IMR-90 (cell line): Measurements from ENCODE around the gene ALDOA. TPM values are rescaled to one million over a fixed set of nuclear protein-coding genes. Genes with fewer than 3 reads are reported as not detected.
A peak's percentile ranks its signal among the peaks of the same experiment; 100 is the strongest.

Experiments
- ATAC-seq: fragments of 200-7000 bp; cut with Tn5 transposase; 2 replicates; pipeline ENCODE4 v1.9.1; 2020; ENCODE audit warnings: low read depth, mild to moderate bottlenecking, moderate library complexity
- BruUV-seq: library from RNA; stranded (reverse); fragments of 400-500 nt; replicated peaks from 2 replicates; lab custom pipeline; 2021; lab: Mats Ljungman, UMichigan
- CTCF ChIA-PET: fragments of 300-600 bp; formaldehyde crosslinking; extraction: SDS; loops from one replicate; lab custom pipeline; 2021; ENCODE audit warnings: antibody characterized with exemption; lab: Yijun Ruan, JAX
- POLR2A ChIA-PET: fragments of 300-600 bp; sonication (Branson Sonifier 250); formaldehyde crosslinking; loops from one replicate; lab custom pipeline; 2022; ENCODE audit warnings: antibody characterized with exemption; ENCODE audit not compliant: unreplicated experiment; lab: Charles Lee
- DNase-seq: peaks from one replicate; pipeline ENCODE4 v3.0.0; 2013
- H2AFZ ChIP-seq: replicated peaks from 2 replicates; pipeline ENCODE3; 2013; ENCODE audit warnings: low read length, mild to moderate bottlenecking; ENCODE audit not compliant: poor library complexity
- H2AK5ac ChIP-seq: 2 replicates; pipeline ENCODE4 v1.6.1; 2013; ENCODE audit warnings: low read depth, low read length, inconsistent platforms
- H2AK9ac ChIP-seq: replicated peaks from 2 replicates; pipeline ENCODE3; 2013; ENCODE audit warnings: mild to moderate bottlenecking, low read depth, low read length, moderate library complexity; ENCODE audit not compliant: poor library complexity
- H2BK120ac ChIP-seq: 2 replicates; pipeline ENCODE4 v1.6.1; 2013; ENCODE audit warnings: low read depth, low read length, inconsistent platforms
- H2BK15ac ChIP-seq: 3 replicates; pipeline ENCODE4 v1.6.1; 2013; ENCODE audit warnings: low read depth, low read length, inconsistent platforms
- H2BK20ac ChIP-seq: 2 replicates; pipeline ENCODE4 v1.6.1; 2013; ENCODE audit warnings: low read depth, mild to moderate bottlenecking, inconsistent platforms, low read length, moderate library complexity
- H2BK5ac ChIP-seq: 2 replicates; pipeline ENCODE4 v1.6.1; 2013; ENCODE audit warnings: mild to moderate bottlenecking, low read depth, low read length, inconsistent platforms; ENCODE audit not compliant: poor library complexity, severe bottlenecking
- H3K14ac ChIP-seq: replicated peaks from 2 replicates; pipeline ENCODE4 v1.6.1; 2013; ENCODE audit warnings: low read depth, low read length, inconsistent platforms
- H3K18ac ChIP-seq: 2 replicates; pipeline ENCODE4 v1.6.1; 2013; ENCODE audit warnings: low read depth, low read length, control low read depth
- H3K23ac ChIP-seq: 2 replicates; pipeline ENCODE4 v1.6.1; 2013; ENCODE audit warnings: low read depth, low read length, inconsistent platforms
- H3K27ac ChIP-seq: 2 replicates; pipeline ENCODE4 v1.5.1; 2013; ENCODE audit warnings: mild to moderate bottlenecking, control low read depth, low read length; ENCODE audit not compliant: insufficient read depth
- H3K27me3 ChIP-seq: 2 replicates; pipeline ENCODE4 v1.6.1; 2013; ENCODE audit warnings: low read length; ENCODE audit not compliant: control insufficient read depth, insufficient read depth
- H3K36me3 ChIP-seq: 2 replicates; pipeline ENCODE4 v1.6.1; 2013; ENCODE audit warnings: low read length, mixed read lengths; ENCODE audit not compliant: control insufficient read depth, insufficient read depth
- H3K4ac ChIP-seq: 2 replicates; pipeline ENCODE4 v1.6.1; 2013; ENCODE audit warnings: low read depth, low read length, inconsistent platforms
- H3K4me1 ChIP-seq: 2 replicates; pipeline ENCODE4 v1.6.1; 2013; ENCODE audit warnings: low read length, mixed read lengths; ENCODE audit not compliant: control insufficient read depth, insufficient read depth
- H3K4me2 ChIP-seq: 2 replicates; pipeline ENCODE4 v1.6.1; 2013; ENCODE audit warnings: low read depth, mild to moderate bottlenecking, control low read depth, low read length, moderate library complexity
- H3K4me3 ChIP-seq: 2 replicates; pipeline ENCODE4 v1.5.1; 2013; ENCODE audit warnings: low read depth, mild to moderate bottlenecking, control low read depth, low read length, moderate library complexity; ENCODE audit not compliant: insufficient read depth
- H3K56ac ChIP-seq: 2 replicates; pipeline ENCODE4 v1.6.1; 2013; ENCODE audit warnings: low read length, inconsistent platforms; ENCODE audit not compliant: insufficient read depth; ENCODE audit errors: extremely low read depth
- H3K79me1 ChIP-seq, 2 experiments: 2 replicates each; pipeline ENCODE4 v1.6.1; 2013; ENCODE audit warnings: low read length in 2 of 2, inconsistent platforms in 1 of 2, low read depth in 1 of 2
- H3K9ac ChIP-seq: 2 replicates; pipeline ENCODE4 v1.6.1; 2013; ENCODE audit warnings: low read depth, low read length, control low read depth
- H3K9me1 ChIP-seq: 2 replicates; pipeline ENCODE4 v1.6.1; 2013; ENCODE audit warnings: low read length, inconsistent platforms; ENCODE audit not compliant: insufficient read depth
- H3K9me3 ChIP-seq: 2 replicates; pipeline ENCODE4 v1.6.1; 2013; ENCODE audit warnings: low read length; ENCODE audit not compliant: control insufficient read depth, insufficient read depth
- H4K20me1 ChIP-seq: 2 replicates; pipeline ENCODE4 v1.6.1; 2013; ENCODE audit warnings: low read length, inconsistent platforms; ENCODE audit not compliant: insufficient read depth
- H4K5ac ChIP-seq: 2 replicates; pipeline ENCODE4 v1.6.1; 2013; ENCODE audit warnings: mild to moderate bottlenecking, low read depth, low read length, control low read depth
- H4K8ac ChIP-seq, 2 experiments: 2 replicates each; pipeline ENCODE4 v1.6.1; 2013; ENCODE audit warnings: low read depth in 2 of 2, low read length in 2 of 2, control low read depth in 1 of 2, inconsistent platforms in 1 of 2
- H4K91ac ChIP-seq: 2 replicates; pipeline ENCODE4 v1.6.1; 2013; ENCODE audit warnings: low read depth, low read length, inconsistent platforms; ENCODE audit not compliant: insufficient read depth
- BHLHE40 ChIP-seq: fragments of 150-350 bp; IDR thresholded peaks from 2 replicates; pipeline ENCODE4 v1.6.1; 2016; ENCODE audit warnings: mild to moderate bottlenecking, low read depth, low read length
- MAFK ChIP-seq: IDR thresholded peaks from 2 replicates; pipeline ENCODE4 v1.6.1; 2012; ENCODE audit warnings: low read depth, low read length, improper control_type of control experiment
- MAZ ChIP-seq: IDR thresholded peaks from 2 replicates; pipeline ENCODE4 v1.6.1; 2012; ENCODE audit warnings: low read depth, mild to moderate bottlenecking, low read length, improper control_type of control experiment, moderate library complexity, borderline replicate concordance
- MXI1 ChIP-seq: IDR thresholded peaks from 2 replicates; pipeline ENCODE4 v1.6.1; 2012; ENCODE audit warnings: low read depth, mild to moderate bottlenecking, low read length, moderate library complexity, borderline replicate concordance
- NFE2L2 ChIP-seq: fragments of 150-350 bp; IDR thresholded peaks from 2 replicates; pipeline ENCODE4 v1.6.1; 2016; ENCODE audit warnings: low read depth, mild to moderate bottlenecking, low read length
- POLR2A ChIP-seq: IDR thresholded peaks from 2 replicates; pipeline ENCODE4 v1.6.1; 2012; ENCODE audit warnings: mild to moderate bottlenecking, low read depth, low read length
- RAD21 ChIP-seq: IDR thresholded peaks from 2 replicates; pipeline ENCODE4 v1.6.1; 2012; ENCODE audit warnings: low read length, improper control_type of control experiment
- RFX5 ChIP-seq: IDR thresholded peaks from 2 replicates; pipeline ENCODE4 v1.8.0; 2012; ENCODE audit warnings: low read depth, mild to moderate bottlenecking, low read length, moderate library complexity
- SMC3 ChIP-seq: fragments of 150-350 bp; IDR thresholded peaks from 2 replicates; pipeline ENCODE4 v1.6.1; 2016; ENCODE audit warnings: low read depth, mild to moderate bottlenecking, antibody characterized with exemption, low read length, moderate library complexity
- WGBS, 2 experiments: methylation state at CpG; one replicate each; pipeline versions ENCODE4 v1.1.5 to v1.1.7; 2013; ENCODE audit warnings: missing lambda C conversion rate in 2 of 2; ENCODE audit not compliant: insufficient read length in 1 of 2; ENCODE audit errors: extremely low coverage in 2 of 2; 5-methylcytosine and 5-hydroxymethylcytosine counted together
- dilution Hi-C: fragments of 300-500 bp; cut with HindIII; formaldehyde crosslinking; loops from one replicate; pipeline ENCODE4 v1.14.3; 2018; ENCODE audit warnings: low sequenced_read_pairs; ENCODE audit not compliant: unreplicated experiment
- in situ Hi-C: fragments of 300-500 bp; cut with MboI; formaldehyde crosslinking; loops from 3 replicates; pipeline ENCODE4 v1.14.3; 2019; ENCODE audit warnings: low sequenced_read_pairs, inconsistent platforms, mixed read lengths
- intact Hi-C: fragments of 100-400 bp; cut with micrococcal nuclease; formaldehyde crosslinking; loops from 2 replicates; pipeline ENCODE4 v1.10.0; 2022
- polyA plus RNA-seq, 3 experiments: library from polyadenylated mRNA; depleted of rRNA; stranded (reverse); fragments of >200 nt; gene quantifications; 2 replicates each; pipeline ENCODE4 v1.2.3, GENCODE V29; 2012; ENCODE audit warnings: low replicate concordance in 1 of 3
- total RNA-seq: library from RNA; depleted of rRNA; stranded (reverse); fragments of >200 nt; gene quantifications from 2 replicates; pipeline ENCODE4 v1.2.3, GENCODE V29; 2012
- TF ChIP-seq, protein P1 (sequence below): conservative IDR thresholded peaks from 2 replicates; pipeline ENCODE4 v1.5.1; 2012; ENCODE audit warnings: mild to moderate bottlenecking, low read depth, low read length, improper control_type of control experiment
- TF ChIP-seq, protein P2 (sequence below): fragments of 150-350 bp; IDR thresholded peaks from 2 replicates; pipeline ENCODE4 v1.6.1; 2017; ENCODE audit warnings: mild to moderate bottlenecking, antibody characterized with exemption, low read length, low read depth
- TF ChIP-seq, protein P3 (sequence below): fragments of 150-350 bp; IDR thresholded peaks from 2 replicates; pipeline ENCODE4 v1.6.1; 2016; ENCODE audit warnings: low read depth, mild to moderate bottlenecking, low read length, moderate library complexity, borderline replicate concordance

ALDOA gene
- total and polyA plus RNA-seq, 2 of the 4 experiments (the other 2 are of a cell fraction): 1,697 to 1,990 TPM

DNA sequence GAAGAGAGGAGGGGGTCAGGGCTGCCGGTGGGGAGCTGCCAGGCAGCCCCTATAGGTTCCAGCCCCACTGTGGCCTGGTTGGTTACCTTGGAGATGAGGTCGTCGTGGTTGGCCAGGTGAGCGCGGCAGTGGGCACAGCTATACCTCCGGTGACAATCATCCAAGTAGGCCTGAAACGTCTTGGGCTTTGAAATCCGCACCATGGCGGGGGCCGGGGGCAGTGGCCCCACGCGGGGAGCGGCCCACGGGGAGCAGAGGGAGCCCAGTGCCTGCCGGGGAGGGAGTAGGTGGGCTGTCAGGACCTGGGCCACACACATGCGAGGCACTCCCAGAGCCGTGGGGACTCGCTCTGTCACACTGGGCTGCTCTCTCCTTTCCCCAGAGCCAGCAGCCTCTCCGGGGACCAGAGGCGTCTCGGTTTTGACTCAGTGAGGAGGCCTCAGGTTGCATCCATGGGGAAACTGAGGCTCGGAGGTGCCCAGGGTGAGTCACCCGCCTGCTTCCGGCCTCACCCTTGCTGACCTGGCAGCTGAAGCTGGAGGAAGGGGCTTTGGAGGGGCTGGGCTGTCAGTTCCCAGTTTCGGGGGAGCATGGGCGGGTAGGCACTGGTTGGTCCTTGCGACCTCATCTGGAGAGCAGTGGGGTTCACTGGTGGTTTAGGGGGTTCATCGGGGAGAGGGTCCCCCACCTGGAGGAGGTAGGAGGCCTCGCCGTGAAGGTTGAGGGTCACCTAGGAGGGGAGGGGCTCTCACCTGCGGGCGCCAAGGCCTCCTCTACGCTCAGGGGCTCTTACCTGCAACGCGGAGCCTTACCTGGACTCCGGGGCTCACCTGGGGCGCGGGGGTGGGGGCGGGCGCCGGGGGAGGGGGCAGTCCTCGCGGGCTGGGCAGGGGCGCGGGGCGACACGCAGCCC, 29.9 kb downstream of the ALDOA start:
- Histone ChIP-seq H2AK9ac (peak overlapping the region; percentile 80), H3K4ac (peak overlapping the region; percentile 65), H3K9me3 (peaks cover 11% of the 10 kb centered on the region), H3K79me1 (peaks cover 0 to 18% of the 10 kb centered on the region in 2 experiments; a peak in 2 of 4 replicates), H2BK15ac (peak overlapping the region; percentile 76; the same call in 1 of the 3 replicates), H3K9ac (peak overlapping the region; percentile 85), H4K5ac (peak overlapping the region; percentile 69), H3K27me3 (no peaks in the 10 kb centered on the region), H2BK20ac (no peak overlapping the region), H2BK5ac (peak overlapping the region; percentile 34), H4K20me1 (no peaks in the 10 kb centered on the region), H3K18ac (peak overlapping the region; percentile 6; the same call in 1 of the 2 replicates), H3K27ac (peak overlapping the region; percentile 53), H3K9me1 (no peaks in the 10 kb centered on the region), H2AFZ (peak overlapping the region; percentile 77), H3K4me3 (peak overlapping the region; percentile 54), H2BK120ac (no peak overlapping the region), H3K36me3 (peaks cover 6% of the 10 kb centered on the region), H2AK5ac (peak overlapping the region; percentile 86), H3K23ac (0 out of 2 replicates have a peak overlapping the region, but pooled peaks have one; percentile 38), H4K91ac (peak overlapping the region; percentile 44; the same call in 1 of the 2 replicates), H4K8ac (peak overlapping the region; percentile 59 to 65; a peak in 2 of 4 replicates), H3K56ac (no peak overlapping the region), H3K4me2 (peak overlapping the region; percentile 96), H3K14ac (peak overlapping the region; percentile 38; the same call in 1 of the 2 replicates), H3K4me1 (peaks cover 13% of the 10 kb centered on the region)
- in situ Hi-C loops (loop anchor here (5.0 kb wide), 1 partner anchor 57 kb away; no protein-coding TSS in a partner anchor), intact Hi-C loops (loop anchor here (10.0 kb wide), 1 partner anchor 309 kb away; the partner anchor contains the start of gene ZNF771), dilution Hi-C loops (no loop called here)
- no peak for ATAC-seq
- WGBS, 2 experiments: 37% methylated on average over 5 of the region's 47 CpGs; no CpG with 5 or more reads in 1 of the 2 experiments
- ChIA-PET CTCF (interaction anchor here (0.6 kb wide), 1 partner anchor 845 kb away, joined by 5 read pairs; no protein-coding TSS in a partner anchor), POLR2A (no interaction called here)
- DNase-seq: no peak
- TSS peak; percentile 46 for BruUV-seq
- no peak for TF ChIP-seq SMC3
- TF ChIP-seq, protein P1, sequence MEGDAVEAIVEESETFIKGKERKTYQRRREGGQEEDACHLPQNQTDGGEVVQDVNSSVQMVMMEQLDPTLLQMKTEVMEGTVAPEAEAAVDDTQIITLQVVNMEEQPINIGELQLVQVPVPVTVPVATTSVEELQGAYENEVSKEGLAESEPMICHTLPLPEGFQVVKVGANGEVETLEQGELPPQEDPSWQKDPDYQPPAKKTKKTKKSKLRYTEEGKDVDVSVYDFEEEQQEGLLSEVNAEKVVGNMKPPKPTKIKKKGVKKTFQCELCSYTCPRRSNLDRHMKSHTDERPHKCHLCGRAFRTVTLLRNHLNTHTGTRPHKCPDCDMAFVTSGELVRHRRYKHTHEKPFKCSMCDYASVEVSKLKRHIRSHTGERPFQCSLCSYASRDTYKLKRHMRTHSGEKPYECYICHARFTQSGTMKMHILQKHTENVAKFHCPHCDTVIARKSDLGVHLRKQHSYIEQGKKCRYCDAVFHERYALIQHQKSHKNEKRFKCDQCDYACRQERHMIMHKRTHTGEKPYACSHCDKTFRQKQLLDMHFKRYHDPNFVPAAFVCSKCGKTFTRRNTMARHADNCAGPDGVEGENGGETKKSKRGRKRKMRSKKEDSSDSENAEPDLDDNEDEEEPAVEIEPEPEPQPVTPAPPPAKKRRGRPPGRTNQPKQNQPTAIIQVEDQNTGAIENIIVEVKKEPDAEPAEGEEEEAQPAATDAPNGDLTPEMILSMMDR: no peak
- no peak for TF ChIP-seq RFX5
- TF ChIP-seq NFE2L2: no peak
- TF ChIP-seq MAZ: no peak
- TF ChIP-seq, protein P2, sequence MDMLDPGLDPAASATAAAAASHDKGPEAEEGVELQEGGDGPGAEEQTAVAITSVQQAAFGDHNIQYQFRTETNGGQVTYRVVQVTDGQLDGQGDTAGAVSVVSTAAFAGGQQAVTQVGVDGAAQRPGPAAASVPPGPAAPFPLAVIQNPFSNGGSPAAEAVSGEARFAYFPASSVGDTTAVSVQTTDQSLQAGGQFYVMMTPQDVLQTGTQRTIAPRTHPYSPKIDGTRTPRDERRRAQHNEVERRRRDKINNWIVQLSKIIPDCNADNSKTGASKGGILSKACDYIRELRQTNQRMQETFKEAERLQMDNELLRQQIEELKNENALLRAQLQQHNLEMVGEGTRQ: no peak
- no peak for TF ChIP-seq POLR2A
- TF ChIP-seq, protein P3, sequence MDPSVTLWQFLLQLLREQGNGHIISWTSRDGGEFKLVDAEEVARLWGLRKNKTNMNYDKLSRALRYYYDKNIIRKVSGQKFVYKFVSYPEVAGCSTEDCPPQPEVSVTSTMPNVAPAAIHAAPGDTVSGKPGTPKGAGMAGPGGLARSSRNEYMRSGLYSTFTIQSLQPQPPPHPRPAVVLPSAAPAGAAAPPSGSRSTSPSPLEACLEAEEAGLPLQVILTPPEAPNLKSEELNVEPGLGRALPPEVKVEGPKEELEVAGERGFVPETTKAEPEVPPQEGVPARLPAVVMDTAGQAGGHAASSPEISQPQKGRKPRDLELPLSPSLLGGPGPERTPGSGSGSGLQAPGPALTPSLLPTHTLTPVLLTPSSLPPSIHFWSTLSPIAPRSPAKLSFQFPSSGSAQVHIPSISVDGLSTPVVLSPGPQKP: no peak
- no peak for TF ChIP-seq MAFK
- TF ChIP-seq MXI1: no peak
- TF ChIP-seq RAD21: no peak
- TF ChIP-seq BHLHE40: no peak
